NCI-H69 (cell line): ENCODE results near the gene TGM2.

Experiments used
- DNase-seq: peaks from one replicate; lab custom pipeline; 2025; lab: John Stamatoyannopoulos, UW

Gene TGM2

GRCh38 chr20:38199501-38200390 is 34.7 kb upstream of the TGM2 start:
- no peak for DNase-seq

DNA sequence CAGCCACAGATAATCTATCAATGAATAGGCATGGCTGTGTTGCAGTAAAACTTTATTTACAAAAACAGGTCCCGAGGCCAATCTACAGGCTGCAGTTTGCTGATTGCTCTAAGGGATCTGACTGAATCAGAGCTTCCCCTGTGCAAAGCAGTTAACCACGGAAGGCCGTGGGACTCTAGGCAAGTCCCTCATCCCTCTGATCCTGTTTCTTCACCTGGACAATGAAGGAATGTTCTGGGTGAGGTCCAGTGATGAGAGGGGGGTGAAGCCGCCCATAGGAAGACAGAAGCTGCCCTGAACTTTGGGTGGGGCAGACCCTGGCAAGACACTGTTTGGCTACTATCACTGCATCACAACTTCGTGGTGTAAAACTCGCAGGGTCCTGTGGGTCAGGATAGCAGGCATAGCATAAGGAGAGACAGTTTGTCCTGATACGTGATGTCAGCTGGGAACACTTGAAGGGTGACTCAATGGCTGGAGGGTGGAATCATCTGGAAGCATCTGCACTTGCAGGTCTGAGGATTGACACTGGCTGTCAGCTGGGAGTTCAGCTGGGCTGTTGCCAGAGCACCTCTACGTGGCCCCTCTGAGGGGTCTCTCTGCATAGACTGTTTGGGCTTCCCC is 33.3 kb upstream of the TGM2 start:
- DNase-seq = no peak

DNA sequence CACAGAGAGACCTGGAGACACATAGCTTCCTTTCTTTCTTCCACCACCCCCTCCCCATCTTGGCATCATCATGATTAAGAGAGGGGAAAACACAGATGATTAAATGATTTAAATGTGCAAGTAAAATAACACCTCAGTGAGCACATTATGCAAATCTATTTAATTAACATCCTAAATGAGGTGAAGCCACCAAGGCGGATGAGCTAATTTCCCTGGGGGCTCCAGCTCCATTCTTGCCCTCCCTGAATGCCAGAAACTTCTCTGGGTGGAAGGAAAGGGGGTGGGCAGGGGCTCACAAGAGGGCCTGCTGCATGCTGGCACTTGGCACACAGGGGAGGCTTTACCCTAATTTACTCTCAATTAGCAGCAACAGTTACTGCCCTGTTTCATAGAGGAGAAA is 32.5 kb upstream of the TGM2 start:
- peak; percentile 37 for DNase-seq

- no peak for DNase-seq
Measured at GRCh38 chr20:38197217-38197616, 32.1 kb upstream of the TGM2 start.

DNA sequence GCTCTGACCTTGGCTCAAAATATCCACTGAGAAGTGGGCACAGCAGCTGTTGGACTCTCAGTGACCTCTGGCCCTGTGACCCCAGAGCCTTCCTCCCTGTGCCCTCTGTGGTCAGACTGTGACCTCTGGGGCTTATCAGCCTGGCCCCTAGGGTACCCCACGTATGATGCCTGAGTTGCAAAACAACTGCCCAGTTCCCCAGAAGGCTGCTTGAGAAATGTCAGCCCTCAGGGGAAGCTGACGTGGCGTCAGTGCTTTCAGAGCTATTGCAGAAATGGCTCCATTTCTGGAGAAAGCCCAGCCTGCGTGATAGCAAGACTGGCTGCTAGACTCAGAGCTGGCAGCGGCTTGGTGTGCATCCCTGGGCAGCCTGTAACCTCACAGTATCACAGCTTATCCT is 31.5 kb upstream of the TGM2 start:
- no peak for DNase-seq

DNA sequence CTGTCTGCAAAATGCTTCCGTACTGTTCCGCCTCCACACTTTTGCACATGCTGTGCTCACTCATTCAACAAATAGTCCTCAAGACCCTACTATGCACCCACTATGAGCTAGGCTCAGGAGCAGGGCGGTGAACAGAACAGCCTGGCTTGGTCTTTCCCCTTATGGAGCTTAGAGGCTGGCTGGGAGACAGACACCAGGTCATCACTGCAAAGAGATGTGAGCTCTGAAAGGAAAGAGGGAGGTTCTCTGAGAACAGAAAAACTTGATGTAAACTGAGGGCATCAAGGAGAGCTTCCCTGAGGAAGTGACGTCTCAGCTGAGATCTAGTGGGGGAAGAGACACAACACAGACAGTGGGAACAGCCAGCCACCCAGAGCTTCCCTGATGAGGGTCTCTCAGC is 31.0 kb upstream of the TGM2 start:
- no peak for DNase-seq

DNA sequence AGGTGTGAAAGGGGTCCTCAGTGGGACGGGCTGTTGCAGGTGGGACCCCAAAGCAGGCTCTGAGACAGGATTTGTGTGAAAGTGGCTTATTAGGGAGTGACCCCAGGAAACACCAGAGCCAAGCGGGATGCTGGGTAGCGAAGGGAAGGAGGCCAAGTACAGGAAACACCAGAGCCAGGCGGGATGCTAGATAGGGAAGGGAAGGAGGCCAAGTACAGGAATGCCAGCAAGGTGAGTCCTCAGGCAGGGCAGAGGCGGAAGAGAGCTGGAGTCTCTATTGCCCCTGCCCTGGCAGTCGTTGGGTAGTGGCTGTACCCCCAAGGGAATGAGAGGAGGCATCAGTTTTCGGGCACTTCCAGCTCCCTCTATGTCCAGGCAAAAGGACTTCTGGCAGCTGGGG is 30.5 kb upstream of the TGM2 start:
- DNase-seq = no peak

- no peak for DNase-seq
Measured at GRCh38 chr20:38194971-38195504, 30.0 kb upstream of the TGM2 start.

GRCh38 chr20:38193586-38194105 is 28.6 kb upstream of the TGM2 start:
- DNase-seq = no peak

- no peak for DNase-seq
Measured at GRCh38 chr20:38192323-38192885, 27.3 kb upstream of the TGM2 start.

DNA sequence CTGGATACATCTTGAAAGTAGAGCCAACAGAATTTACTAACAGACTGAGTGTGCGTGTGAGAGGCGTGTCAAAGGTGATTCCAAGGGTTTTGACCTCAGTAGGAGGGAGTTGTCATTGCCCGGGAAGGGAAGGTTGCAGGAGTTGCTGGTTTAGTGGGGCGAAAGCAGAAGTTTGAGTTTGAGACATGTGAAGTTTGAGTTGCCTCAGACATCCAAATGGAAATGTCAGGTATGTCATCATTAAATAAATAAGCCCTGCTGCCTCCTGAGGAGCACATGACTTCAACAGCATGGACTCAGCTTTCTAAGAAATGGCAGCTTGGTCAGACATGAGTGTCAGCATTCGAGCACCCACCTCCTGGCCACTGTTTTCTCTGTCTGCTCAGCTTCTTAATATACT is 26.6 kb upstream of the TGM2 start:
- DNase-seq = no peak

- no peak for DNase-seq
Measured at GRCh38 chr20:38190936-38191371, 25.9 kb upstream of the TGM2 start.

DNA sequence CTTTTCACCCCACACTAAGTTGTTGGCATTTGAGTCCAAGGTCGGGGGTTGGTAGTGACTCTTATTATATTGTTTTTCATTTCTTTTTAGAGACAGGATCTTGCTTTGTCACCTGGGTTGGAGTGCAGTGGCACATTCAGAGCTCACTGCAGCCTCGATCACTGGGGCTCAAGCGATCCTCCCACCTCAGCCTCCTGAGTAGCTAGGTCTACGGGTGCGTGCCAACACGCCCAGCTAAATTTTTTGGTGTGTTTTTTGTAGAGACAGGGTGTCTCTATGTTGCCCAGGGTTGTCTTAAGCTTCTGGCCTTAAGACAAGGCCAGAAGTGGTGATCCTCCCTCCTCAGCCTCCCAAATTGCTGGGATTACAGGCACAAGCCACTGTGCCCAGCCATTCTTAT is 25.1 kb upstream of the TGM2 start:
- DNase-seq = no peak

GRCh38 chr20:38187517-38187916 is 22.4 kb upstream of the TGM2 start:
- DNase-seq = no peak

DNA sequence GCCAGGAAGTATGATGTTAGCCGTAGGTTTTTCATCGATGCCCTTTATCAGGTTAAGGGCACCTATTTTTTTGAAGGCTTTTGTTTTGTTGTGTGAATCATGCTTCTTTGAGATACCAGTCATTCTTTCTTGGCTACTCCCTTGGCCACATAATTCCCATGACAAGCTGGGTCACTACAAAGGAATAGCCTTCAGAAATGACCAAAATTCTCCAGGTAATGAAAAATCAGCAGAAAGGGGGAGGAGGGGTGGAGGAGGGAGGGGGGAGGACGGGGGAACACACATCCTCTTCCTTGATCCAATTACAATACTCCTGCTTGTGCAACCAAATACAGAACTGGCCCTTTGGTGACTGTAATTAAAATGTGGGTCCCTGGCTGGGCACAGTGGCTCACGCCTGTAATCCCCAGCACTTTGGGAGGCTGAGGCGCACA is 21.7 kb upstream of the TGM2 start:
- no peak for DNase-seq

GRCh38 chr20:38184101-38184500 is 19.0 kb upstream of the TGM2 start:
- DNase-seq = no peak

- no peak for DNase-seq
Measured at GRCh38 chr20:38181971-38182370, 16.9 kb upstream of the TGM2 start.

- DNase-seq = peak; percentile 83
Measured at GRCh38 chr20:38181207-38181801, 16.2 kb upstream of the TGM2 start.

- DNase-seq = peak; percentile 71
Measured at GRCh38 chr20:38180781-38181180, 15.7 kb upstream of the TGM2 start.

DNA sequence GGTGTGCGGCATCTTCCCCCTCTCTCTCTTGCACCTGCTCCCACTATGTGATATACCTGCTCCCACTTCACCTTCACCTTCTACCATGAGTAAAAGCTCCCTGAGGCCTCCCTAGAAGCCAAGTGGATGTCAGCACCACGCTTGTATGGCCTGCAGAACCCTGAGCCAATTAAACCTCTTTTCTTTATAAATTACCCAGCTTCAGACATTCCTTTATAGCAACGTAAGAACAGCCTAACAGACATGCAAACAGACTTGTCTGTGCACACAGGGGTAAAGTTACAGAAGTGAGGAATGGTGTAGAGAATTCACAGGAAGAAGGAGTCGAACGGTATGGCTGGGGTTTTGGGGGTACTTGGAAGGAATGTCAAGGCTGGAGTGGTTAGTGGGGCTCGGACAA is 14.8 kb upstream of the TGM2 start:
- DNase-seq = no peak

GRCh38 chr20:38178581-38178980 is 13.5 kb upstream of the TGM2 start:
- DNase-seq = no peak

DNA sequence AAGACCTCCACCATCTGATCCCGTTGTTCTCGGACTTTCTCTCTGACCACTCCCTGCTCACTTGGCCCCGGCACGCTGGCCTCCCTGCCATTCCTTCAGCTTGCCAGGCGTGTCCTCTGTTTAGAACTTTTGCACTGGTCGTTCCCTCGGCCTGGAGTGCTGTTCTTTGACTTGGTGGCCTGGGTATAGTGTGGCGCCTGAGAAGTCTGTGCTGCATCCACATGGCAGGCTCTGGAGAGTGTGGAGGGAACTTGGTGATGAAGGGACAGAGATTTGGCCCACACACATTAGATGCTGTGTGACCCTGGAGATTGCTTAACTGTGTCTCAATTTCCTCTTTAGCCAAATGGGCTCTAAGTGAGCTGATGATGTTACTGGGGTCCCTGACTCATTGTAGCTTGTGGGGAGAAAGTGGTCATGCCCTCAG is 13.0 kb upstream of the TGM2 start:
- no peak for DNase-seq
